DMS53 (cell line): ENCODE data around the gene GRM3.

Experiments used
- DNase-seq: peaks from one replicate; lab custom pipeline; 2025; lab: John Stamatoyannopoulos, UW

GRM3 gene

DNA sequence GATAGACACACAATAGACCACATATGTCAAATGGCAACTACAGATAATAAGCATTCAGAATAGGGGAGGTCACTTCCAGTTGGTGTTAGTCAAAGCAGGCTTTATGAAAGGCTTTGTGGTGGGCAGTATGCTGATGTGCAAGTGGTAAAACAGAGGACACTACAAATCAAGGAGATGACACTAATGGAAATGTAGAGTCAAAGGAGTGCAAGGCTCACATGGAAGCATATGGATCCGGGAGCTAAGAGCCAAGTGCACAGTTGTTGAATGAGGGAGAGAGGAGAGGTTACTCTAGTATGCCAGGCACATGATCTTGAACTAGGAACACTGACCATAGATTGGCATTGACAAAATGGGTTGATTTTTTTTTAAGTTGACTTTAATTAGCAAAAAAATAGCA, 62.7 kb downstream of the GRM3 start:
- DNase-seq, result no peak

DNA sequence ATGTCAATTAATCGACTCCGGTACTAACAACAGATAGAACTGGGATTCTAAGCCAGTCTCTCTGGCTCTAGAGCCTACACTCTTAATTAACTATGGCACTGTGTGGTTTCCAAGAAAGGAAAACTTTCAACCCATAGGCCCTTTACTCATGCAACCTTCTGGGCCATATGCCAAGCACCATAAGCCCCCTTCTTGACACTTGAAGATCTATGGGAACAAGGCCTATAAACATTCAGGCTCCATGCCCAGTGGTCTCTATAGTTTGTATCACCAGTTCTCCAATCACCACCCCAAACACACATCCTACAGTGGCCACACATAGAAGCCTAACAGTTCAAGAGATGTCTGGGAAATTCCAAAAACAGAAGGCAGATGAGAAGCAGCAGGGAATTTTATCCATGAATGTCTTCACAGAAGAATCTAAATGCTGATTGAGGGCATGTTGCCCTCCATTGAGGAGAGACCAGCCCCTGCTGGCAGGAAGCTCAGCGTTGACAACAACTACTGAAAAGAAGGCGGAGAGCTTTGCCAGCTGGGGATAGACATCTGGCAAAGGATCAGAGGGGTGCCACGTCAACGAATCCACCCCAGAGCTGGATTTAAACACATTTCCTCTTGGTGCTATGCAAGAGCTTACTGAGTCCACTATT, 64.4 kb downstream of the GRM3 start:
- peak; percentile 12 for DNase-seq

DNA sequence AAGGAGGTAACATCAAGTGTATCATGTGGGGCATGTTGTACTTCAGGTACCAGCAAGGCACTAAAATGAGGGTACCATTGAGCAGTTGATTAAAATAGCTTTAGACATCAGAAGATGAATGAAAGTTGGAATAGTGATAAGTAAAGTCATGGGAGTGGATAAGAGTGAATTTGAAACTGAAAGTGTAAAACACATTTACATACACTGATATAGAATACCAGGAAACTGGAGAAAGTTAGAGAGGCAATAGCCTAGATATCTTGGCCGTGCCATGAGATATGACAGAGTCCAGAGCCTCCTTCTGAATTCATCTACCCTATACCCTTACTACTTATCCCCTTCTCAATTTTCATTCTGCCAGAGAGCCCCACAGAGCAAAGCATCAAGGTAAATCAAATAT, 76.6 kb downstream of the GRM3 start:
- peak; percentile 46 for DNase-seq

DNA sequence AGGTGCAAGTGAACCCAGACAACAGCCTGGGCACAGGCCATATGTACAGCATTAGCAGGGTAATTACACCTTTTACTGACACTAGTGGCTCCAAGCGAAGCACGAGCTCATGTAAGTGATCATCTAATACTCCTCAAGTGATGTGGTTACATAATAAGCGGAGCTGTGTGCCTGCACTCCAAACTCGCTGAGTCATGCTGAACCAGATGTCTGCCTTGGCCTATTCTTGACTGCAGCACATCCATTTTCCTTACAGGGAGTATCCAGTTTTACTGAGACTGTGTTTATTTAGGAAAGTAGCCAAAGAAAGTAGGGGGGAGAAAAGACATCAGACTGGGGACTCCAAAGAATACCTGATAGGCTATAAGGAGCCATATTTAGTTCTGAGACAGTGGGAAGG, 90.1 kb downstream of the GRM3 start:
- DNase-seq, result peak; percentile 81

DNA sequence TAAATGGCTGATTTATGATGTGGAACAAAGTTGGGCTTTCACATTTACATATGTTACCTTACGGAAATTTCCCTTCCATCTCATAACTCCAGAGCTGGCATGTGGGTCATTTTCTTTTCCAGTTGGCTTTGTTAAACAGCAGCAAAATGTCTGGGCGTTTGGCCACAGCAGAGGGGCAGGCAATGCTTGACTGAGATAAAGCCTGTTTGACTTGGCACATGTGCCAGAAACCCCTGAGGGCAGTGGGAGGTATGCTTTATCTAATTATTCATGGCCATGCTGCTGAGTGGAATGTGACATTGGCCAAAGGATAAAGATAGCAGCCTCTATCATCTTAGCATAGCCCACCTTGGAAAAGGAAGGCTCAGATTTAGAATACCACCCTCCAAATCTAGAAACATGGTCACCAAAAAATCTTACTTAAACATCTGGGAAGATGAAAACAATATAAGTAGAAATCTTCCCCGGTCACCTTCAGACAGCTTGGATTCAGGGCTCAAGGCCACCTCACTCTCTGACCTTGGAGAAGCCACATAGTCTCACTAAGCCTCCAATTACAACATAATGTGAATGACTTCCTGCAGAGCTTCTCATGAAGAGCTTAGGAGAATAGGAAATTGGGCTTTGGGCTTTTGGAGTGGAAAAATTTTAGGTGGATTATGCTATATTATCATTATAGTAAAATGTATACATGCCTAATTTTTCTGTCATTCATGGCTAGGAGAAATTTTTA, 101.5 kb downstream of the GRM3 start:
- DNase-seq, result no peak

DNA sequence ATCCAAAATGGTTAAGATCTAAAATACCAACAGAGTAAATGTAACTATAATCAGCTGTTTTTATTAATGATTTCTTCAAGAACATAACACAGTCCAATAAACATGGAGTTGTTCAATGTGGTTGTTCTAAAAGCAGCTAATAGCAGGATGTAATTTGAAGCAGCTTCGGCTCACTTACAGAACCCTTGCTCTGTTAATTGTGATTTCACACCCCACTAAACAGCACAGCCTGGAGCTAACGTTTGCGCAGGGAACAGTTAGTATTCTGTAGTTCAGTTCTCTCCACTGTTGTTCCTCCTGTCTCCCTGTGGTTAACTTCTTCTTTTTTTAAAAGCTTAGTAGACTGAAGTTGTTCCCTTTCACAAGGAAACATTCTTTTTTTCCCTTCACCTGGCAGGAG, 104.0 kb downstream of the GRM3 start:
- DNase-seq, result no peak

DNA sequence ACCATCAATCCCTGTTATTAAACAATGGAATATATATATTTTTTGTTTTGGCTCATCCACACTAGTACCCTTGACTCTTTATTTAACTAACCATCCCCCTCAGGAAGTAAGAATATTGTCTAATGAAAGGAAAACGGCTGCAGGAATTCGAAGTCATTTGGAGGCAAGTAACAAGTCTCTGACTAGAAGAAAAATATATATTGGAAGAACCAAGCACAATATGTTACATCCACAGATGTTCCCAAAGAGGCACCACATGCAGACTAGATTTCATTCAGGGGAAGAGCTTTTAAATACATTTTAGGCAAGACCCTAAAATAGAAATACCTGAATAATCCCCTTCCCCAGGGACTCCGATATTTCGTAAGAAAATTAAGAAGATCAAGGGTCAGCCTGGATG, 104.5 kb downstream of the GRM3 start:
- no peak for DNase-seq

DNA sequence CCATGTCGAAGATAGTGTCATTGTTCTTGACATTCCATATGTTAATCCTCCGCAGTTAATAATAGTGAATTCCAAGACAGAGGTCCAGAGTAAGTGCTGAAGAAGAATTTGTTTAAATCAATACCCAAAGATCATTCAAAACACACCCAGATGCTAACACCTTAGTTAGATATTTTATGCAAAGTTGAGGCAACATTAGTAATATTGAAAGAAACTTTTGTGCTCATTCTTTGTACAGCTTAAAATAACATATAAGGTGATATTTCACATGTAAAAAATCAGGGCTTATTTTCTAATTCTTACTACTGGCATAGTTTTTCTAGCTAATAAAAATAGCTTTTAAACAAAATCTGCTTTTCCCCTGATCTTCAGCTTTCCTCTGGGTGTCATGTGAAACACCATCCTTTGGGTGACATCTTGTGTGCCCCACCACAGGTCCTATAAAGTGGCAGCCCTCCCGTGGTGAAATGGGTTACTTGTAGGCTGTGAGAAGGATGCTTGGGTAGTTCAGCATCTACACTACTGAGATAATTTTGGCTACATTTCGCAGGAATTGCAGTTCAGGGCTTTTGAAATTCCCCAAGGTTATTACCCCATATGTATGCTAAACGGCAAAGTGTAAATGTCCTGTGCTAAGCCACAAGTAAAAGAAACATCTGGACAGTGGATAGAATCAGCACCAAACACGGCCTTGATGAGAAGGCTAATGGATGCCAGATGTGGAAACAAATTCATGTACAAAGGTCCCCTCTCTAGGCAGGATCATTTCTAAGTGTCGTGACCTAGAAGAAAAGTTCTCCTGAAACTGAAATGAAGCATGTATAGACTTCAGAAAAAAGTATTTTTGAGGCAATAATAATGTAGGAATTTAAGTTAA, 105.4 kb downstream of the GRM3 start:
- no peak for DNase-seq

DNA sequence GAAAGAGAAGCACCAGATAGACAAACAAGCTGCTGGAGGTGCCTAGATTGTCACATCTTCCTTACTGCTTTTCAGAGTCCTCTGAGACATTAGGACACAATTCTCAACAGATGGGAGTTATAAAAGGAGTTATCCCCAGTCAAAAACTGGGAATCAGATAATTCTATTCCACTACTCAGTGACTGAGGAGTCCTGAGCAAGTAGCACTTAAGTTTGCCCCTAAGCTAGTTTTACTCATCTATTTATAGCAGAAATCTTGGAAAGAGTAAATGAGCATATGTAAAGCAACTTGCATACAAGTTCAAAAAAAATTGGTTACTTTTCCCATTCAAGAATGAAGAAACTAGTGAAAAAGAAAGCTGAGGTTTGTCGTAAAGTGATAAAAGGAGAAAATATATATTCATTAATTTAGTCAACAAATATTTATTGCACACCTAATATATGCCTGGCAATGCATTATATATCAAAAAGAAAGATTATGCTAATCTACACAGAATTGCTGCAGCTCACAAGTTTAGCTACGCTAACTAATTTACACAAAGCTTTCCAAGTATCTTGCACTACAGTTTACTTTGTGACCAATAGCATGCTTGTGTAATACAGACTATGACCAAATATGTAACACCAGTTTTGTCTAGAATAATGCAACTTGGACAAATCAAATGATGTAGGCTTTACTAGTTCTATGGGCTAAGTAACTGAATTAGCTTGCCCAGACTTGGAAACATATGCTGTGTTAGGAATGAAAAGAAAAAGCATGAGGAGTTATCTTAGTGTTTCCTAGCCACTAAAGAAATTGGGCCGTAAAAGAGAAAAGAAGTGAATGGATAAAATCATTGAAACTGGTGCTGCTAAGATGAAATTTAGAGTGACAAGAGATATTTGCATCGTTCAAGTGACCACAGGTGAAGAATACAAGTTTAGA, 106.3 kb downstream of the GRM3 start:
- DNase-seq, result no peak

DNA sequence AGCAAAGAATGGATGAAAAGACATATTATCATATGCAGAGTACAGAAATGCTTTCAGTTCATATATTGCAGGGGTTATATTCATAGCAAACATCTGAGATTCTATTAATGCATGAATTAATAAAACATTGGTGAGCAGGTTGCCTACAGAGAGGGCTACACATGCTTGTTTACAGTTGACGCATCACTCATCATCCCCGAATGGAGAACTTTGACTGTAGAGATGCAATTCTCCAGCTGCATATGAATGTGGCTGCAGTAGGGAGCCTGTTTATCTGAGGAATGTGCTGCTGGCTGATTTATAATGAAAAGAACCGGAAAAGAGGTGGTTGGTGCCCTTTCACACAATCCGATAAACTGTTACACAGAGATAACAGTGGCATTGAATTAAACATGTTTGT, 116.5 kb downstream of the GRM3 start:
- DNase-seq, result no peak

DNA sequence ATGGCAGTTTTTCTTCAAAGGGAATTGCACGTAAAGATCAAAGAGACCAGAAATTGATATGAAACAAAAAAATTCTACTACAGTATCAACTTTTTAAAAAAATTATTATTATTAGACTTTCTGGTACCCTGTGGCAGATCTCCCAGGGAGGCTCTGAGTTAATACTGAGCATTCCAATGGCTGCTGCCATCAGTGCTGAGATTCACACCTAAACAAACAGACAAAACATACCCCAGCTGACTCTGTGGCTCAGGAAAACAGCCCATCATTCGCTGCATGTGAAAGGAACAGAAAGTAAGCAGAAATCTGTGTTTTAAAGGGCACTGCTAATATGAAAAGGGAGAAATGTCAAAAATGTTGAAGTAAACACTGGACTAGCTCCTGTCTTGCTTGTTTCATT, 118.4 kb downstream of the GRM3 start:
- no peak for DNase-seq

DNA sequence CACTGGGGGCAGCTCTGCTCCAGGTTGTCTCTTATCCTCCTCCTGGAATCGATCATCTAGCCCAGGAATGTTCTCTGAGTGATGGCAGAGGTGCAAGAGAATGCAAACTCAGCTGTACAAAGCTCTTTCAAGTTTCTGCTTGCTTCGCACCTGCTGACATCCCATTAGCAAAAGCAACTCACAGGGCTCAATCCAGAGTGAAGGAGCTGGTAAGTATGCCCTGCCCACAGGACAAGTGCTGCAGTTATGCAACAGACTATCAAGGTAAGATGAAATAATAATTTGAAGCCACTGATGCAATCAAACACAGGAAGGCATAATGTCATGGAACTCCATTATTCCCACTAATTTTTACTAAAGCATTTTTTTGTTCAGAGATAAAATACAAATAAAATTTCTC, 122.2 kb downstream of the GRM3 start:
- no peak for DNase-seq

DNA sequence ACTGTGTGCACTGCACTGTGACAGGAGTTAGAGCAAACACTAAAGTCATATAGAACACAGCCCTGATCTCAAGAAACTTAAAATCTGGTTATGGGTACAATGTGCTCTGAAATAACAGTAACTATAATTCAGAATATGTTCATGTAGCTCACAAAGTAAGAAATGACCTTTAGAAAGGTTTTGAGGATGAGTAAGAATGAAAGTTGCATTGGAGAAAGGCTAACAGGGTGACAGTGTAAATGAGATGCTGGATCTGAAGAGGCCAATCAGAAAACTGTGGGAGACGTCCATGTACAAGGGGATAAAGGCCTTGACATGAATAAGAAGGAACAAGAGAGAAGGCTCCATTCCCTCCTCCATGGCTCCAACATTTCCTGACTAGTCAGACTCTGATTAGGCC, 124.7 kb downstream of the GRM3 start:
- peak; percentile 11 for DNase-seq

DNA sequence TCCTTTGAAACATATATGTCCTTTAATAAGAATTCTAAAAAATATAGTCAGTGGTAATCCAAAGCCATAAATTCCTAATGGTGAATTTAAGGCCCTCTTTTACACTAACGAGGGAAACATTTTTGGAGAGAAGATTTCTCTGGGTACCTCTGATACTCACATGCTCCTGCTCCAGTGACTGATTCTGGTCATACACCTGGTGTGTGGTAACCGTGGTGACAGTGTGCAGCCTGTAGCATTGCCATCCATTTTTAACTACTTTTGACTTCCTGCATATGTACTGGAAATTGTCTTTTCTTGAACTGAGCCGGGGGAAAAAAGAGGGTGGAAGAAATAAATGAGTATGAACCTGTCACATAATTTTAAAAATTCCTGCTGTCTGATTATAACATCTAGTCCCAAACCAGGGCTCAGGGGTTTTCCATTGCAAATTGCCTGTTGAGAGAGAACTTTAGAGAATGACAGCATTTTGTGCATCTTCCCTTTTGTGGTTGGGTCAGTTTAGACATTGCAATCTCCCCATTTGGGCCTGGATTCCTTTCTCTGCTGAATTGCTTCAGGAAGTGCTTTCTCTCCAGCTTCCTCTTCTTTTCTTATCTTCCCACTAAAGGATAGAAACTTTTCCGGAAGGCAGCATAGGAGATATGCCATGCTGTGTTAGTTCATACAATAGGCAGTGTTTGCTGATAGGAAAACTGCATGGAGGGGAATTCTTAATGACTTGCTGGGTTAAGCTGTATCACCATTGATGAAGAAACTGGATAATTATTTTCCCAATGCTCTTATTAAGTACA, 125.5 kb downstream of the GRM3 start:
- DNase-seq, result peak; percentile 70

DNA sequence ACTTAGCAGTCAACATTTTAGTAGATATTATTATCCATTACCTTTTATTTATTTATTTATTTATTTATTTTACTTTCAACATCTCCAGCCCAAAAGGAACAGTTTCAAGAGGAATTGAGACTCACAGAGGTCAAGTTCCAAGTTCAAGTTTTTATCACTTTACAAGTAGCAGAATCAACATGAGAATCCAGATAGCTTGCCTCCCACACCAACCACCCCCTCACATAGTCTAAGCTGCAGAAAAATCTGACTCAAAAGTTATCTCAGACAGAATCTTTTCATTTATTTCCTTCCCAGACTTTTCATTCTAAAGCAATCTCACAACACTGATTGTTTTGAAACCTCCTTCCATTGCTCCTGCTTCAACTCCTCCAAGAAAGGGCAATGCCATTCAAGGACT, 129.6 kb downstream of the GRM3 start:
- DNase-seq, result no peak

DNA sequence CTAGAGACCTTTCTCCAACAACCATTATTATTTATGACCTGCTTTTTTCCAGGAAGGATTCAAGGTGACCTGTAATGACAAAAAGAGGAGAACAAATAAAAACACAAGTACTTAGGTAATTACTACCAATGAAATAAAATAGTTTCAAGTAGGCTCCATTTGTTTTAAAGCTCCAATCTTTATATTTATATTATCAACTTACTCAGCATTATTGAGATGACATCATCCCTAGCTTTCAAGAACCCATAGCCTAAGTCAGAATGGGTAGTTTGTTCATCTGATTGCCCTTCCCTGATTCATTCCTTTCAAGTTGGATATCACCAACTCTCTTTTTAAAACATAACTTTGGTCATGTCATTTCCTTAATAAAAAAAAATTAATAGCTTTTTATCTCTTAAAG, 131.5 kb downstream of the GRM3 start:
- DNase-seq, result peak; percentile 47

DNA sequence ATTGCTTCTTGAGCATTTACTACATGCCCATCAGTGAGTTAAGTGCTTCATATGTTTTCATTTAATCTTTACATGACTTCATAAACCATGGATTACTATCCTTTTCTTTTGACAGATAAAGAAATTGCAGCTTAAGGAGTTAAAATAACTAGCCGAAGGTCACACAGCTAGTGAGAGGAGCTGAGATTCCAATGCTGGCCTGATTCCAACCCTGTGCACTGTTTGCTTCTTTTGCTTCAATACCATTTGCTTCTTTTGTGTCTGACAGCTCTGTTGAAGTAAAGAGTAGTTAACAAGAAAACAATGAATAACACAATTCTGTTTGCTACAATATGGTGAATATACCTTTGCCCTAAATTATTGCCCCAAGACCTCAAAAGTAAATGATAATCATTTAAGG, 132.4 kb downstream of the GRM3 start:
- peak; percentile 65 for DNase-seq

DNA sequence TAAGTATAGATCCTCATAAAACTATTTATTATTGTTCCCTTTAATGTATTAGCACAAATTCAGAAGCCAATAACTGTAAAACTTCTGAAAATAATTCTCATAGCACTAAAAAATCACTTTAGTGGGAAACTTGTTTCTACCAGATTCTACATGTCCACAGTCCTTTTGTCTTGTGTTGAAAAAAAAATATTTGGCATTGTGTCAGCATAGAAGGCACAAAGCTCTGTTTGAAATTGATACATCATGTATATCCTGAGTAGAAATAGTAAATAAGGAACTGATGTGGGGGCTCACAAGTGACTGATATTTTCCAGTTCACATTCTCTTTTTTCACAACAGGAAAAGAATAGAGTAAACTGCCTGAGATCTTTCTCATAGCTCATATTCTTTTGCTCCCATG, 134.6 kb downstream of the GRM3 start:
- peak; percentile 67 for DNase-seq

DNA sequence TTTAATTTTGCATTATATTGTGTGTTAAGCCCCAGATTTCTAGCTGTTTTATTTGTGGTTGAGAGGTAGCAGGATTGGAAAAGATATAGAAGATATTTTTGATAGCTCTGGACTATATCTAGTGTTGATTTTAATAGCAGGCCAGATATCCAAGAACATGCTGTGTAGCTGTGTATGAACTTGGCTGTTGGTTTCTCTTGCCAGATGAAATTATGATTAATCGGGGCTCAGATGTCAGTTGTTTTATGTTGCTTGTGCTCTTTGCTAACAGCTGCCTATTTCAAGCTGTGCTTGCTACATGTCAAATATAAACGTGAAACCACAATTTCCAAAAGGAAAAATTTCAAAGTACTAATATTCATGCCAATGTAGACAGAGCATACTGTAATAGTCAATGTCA, 141.1 kb downstream of the GRM3 start:
- no peak for DNase-seq

DNA sequence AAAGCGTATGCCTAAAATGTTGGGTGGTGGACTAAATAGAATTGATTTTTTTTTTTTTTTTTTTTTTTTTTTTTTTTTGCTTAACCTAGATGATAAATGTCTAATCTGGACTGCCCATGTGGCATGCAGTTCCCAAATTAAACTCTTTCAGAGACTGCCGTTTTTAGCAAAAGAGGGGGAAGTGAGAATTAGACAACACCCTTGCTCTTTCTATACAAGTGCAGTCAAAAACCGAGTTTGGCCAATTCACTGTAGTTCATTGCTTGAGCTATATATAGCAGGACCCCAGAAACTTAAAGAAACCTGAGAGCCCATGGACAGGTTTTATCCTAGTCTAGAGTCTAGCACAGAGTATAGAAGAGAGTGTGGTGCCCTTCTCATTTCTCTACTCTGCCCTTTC, 141.9 kb downstream of the GRM3 start:
- no peak for DNase-seq

DNA sequence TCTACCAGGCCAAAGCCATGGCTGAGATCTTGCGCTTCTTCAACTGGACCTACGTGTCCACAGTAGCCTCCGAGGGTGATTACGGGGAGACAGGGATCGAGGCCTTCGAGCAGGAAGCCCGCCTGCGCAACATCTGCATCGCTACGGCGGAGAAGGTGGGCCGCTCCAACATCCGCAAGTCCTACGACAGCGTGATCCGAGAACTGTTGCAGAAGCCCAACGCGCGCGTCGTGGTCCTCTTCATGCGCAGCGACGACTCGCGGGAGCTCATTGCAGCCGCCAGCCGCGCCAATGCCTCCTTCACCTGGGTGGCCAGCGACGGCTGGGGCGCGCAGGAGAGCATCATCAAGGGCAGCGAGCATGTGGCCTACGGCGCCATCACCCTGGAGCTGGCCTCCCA, 142.7 kb downstream of the GRM3 start:
- DNase-seq, result no peak
